Glutamatergic neuron (in vitro differentiated cells): Measurements from ENCODE around the gene TFDP1. TPM values are rescaled to one million over a fixed set of nuclear protein-coding genes. Genes with fewer than 3 reads are reported as not detected.
A peak's percentile ranks its signal among the peaks of the same experiment; 100 is the strongest.

Source experiments
- DNase-seq: peaks from one replicate; pipeline ENCODE4 v3.0.0; 2022
- H3K27ac Mint-ChIP-seq: one replicate; pipeline ENCODE4 v1.8.0; 2020; ENCODE audit warnings: mild to moderate bottlenecking, mixed read lengths, inconsistent platforms; ENCODE audit not compliant: unreplicated experiment
- H3K27me3 Mint-ChIP-seq: one replicate; pipeline ENCODE4 v1.8.0; 2020; ENCODE audit warnings: mild to moderate bottlenecking, moderate library complexity, mixed read lengths, inconsistent platforms; ENCODE audit not compliant: unreplicated experiment
- H3K36me3 Mint-ChIP-seq: one replicate; pipeline ENCODE4 v1.8.0; 2020; ENCODE audit warnings: mild to moderate bottlenecking, mixed read lengths, inconsistent platforms; ENCODE audit not compliant: unreplicated experiment
- H3K4me1 Mint-ChIP-seq: one replicate; pipeline ENCODE4 v1.8.0; 2020; ENCODE audit warnings: mild to moderate bottlenecking, low read depth, mixed read lengths, inconsistent platforms; ENCODE audit not compliant: unreplicated experiment
- H3K4me3 Mint-ChIP-seq: one replicate; pipeline ENCODE4 v1.8.0; 2020; ENCODE audit warnings: mild to moderate bottlenecking, mixed read lengths, inconsistent platforms; ENCODE audit not compliant: unreplicated experiment
- H3K9me3 Mint-ChIP-seq: one replicate; pipeline ENCODE4 v1.8.0; 2020; ENCODE audit warnings: mild to moderate bottlenecking, moderate library complexity, mixed read lengths, inconsistent platforms; ENCODE audit not compliant: unreplicated experiment
- total RNA-seq: library from RNA; stranded (reverse); fragmentation: NEBNext Ultra II Directional; extraction: Animal tissue kit (Norgen Biotek cat#: 25700); gene quantifications from one replicate; pipeline ENCODE4 v1.2.1, GENCODE V29; 2021; ENCODE audit not compliant: unreplicated experiment
- TF ChIP-seq, protein P1 (sequence below): fragments of 200-600 bp; sonication (generic); IDR thresholded peaks from one replicate; pipeline ENCODE4 v1.5.0; 2021; ENCODE audit not compliant: partially characterized antibody, unreplicated experiment

TFDP1 gene
- total RNA-seq, 1 donor from 2014 or later = 62.0 TPM

- DNase-seq = peak; percentile 24
- Mint-ChIP-seq H3K36me3 (peaks cover 18% of the 10 kb centered on the region), H3K27me3 (peaks cover 2% of the 10 kb centered on the region), H3K4me3 (no peak within 1 kb of the TSS), H3K27ac (no peak within 1 kb of the TSS), H3K9me3 (peaks cover 10% of the 10 kb centered on the region), H3K4me1 (no peaks in the 10 kb centered on the region)
- TF ChIP-seq, protein P1, sequence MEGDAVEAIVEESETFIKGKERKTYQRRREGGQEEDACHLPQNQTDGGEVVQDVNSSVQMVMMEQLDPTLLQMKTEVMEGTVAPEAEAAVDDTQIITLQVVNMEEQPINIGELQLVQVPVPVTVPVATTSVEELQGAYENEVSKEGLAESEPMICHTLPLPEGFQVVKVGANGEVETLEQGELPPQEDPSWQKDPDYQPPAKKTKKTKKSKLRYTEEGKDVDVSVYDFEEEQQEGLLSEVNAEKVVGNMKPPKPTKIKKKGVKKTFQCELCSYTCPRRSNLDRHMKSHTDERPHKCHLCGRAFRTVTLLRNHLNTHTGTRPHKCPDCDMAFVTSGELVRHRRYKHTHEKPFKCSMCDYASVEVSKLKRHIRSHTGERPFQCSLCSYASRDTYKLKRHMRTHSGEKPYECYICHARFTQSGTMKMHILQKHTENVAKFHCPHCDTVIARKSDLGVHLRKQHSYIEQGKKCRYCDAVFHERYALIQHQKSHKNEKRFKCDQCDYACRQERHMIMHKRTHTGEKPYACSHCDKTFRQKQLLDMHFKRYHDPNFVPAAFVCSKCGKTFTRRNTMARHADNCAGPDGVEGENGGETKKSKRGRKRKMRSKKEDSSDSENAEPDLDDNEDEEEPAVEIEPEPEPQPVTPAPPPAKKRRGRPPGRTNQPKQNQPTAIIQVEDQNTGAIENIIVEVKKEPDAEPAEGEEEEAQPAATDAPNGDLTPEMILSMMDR = no peak
Measured at GRCh38 chr13:113657851-113658741, 73.5 kb downstream of the TFDP1 start, which contains the start of gene ATP4B. Gene ATP4B (minus strand): TSS chr13:113658198. CDS start chr13:113658144, 54 bp downstream.

DNA sequence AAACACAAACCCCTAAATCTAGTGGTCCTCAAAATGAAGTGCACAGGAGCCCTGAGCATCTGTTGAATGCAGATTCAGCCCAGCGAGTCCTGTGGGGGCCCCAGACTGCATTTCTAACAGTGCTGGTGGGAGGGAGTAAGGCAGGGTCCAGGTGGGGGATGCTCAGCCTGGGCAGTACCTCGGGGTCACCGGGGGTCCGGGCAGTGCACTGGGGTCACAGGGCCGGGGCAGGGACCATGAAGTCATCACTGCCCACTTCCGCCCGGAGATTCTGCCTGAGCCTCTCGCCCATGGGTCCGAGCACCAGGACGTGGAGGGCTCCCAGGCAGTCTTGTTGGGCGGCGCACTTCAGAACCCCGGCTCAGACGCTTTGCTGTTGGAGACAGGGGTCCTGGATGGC is 74.3 kb downstream of the TFDP1 start:
- Mint-ChIP-seq H3K36me3 (peaks cover 18% of the 10 kb centered on the region), H3K27me3 (peaks cover 2% of the 10 kb centered on the region), H3K4me1 (no peaks in the 10 kb centered on the region), H3K9me3 (peaks cover 7% of the 10 kb centered on the region), H3K27ac (no peak overlapping the region), H3K4me3 (no peak overlapping the region)
- TF ChIP-seq, protein P1 = no peak
- peak; percentile 6 for DNase-seq

DNA sequence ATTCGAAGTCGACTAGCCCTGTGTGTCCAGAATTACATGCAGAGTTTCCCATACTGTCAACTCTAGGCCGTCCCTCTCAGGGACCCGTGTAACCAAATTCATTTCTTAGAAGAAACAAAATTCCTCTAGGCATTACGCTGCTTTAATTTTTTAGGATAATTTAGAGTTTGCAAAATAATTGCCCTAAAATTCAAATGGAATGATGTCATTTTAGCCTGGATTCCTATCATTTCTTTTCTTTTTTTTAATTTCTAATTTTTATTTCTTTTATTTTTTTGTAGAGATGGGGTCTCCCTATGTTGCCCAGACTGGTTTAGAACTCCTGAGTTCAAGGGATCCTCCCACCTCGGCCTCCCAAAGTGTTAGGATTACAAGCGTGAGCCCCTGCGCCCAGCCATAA is 74.8 kb downstream of the TFDP1 start:
- peaks cover 6% of the 10 kb centered on the region for H3K9me3 Mint-ChIP-seq
- H3K36me3 Mint-ChIP-seq = peaks cover 18% of the 10 kb centered on the region

GRCh38 chr13:113660066-113660465 is 75.5 kb downstream of the TFDP1 start:
- Mint-ChIP-seq H3K27ac (no peak overlapping the region), H3K4me3 (no peak overlapping the region), H3K36me3 (peaks cover 18% of the 10 kb centered on the region), H3K27me3 (peaks cover 4% of the 10 kb centered on the region), H3K9me3 (peaks cover 6% of the 10 kb centered on the region), H3K4me1 (no peaks in the 10 kb centered on the region)
- DNase-seq = no peak
- TF ChIP-seq, protein P1 = no peak

More for the DNA sequence above, 74.8 kb downstream of the TFDP1 start:
- Mint-ChIP-seq H3K4me3 (no peak overlapping the region), H3K27ac (no peak overlapping the region), H3K27me3 (peaks cover 4% of the 10 kb centered on the region), H3K4me1 (no peaks in the 10 kb centered on the region)
- TF ChIP-seq, protein P1 = no peak
- no peak for DNase-seq

DNA sequence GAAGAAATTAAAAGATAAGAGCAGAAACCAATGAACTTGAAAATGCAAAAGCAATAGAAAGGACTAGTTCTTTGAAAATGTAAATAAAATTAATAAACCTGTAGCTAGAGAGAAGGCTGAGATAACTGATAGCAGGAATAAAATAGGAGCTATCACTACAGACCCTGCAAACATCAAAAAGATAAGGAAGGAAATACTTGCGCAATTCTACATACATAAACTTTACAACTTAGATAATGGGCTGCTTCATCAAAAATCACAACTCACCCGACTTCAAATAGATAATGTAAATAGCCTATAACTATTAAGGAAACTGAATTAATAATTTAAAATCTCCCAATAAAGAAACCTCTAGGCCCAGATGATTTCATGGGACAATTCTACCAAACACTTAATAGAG is 77.0 kb downstream of the TFDP1 start:
- Mint-ChIP-seq H3K27me3 (peaks cover 4% of the 10 kb centered on the region), H3K36me3 (peaks cover 18% of the 10 kb centered on the region), H3K9me3 (peaks cover 9% of the 10 kb centered on the region), H3K27ac (no peak overlapping the region), H3K4me1 (no peaks in the 10 kb centered on the region), H3K4me3 (no peak overlapping the region)
- no peak for DNase-seq
- TF ChIP-seq, protein P1 = no peak
